Activated T-helper 1 cell treated with anti-CD3 and anti-CD28 coated beads, Interleukin-12 subunit alpha, Interleukin-12 subunit beta, Interleukin-2, Interleukin-4 antibody, amounts not matched to agents 30 ng/mL and 10 ng/mL and 1 ng/mL, durations not matched to agents 14 hours and 24 hours and 36 hours (primary cell): ENCODE results near the gene TCF7L1. TPM values are rescaled to one million over a fixed set of nuclear protein-coding genes. Genes with fewer than 3 reads are reported as not detected.

Experiments
- DNase-seq: peaks from one replicate; pipeline ENCODE4 v3.0.0; 2021; ENCODE audit warnings: low spot score
- H3K27ac Mint-ChIP-seq: one replicate; pipeline ENCODE4 v1.8.0; 2021; ENCODE audit warnings: mild to moderate bottlenecking, mixed read lengths
- H3K27me3 Mint-ChIP-seq: one replicate; pipeline ENCODE4 v1.8.0; 2022; ENCODE audit warnings: mild to moderate bottlenecking, moderate library complexity, mixed read lengths; ENCODE audit not compliant: insufficient read depth
- H3K36me3 Mint-ChIP-seq: one replicate; pipeline ENCODE4 v1.8.0; 2021; ENCODE audit warnings: low read depth, mixed read lengths
- H3K4me1 Mint-ChIP-seq: one replicate; pipeline ENCODE4 v1.8.0; 2021; ENCODE audit warnings: low read depth, mixed read lengths
- H3K4me3 Mint-ChIP-seq: one replicate; pipeline ENCODE4 v1.8.0; 2021; ENCODE audit warnings: mild to moderate bottlenecking, moderate library complexity, mixed read lengths
- H3K9me3 Mint-ChIP-seq: one replicate; pipeline ENCODE4 v1.8.0; 2021; ENCODE audit warnings: mixed read lengths
- intact Hi-C: fragments of 100-400 bp; cut with micrococcal nuclease; formaldehyde crosslinking; loops from one replicate; pipeline ENCODE4 v1.15.1; 2024
- total RNA-seq: library from RNA; stranded (reverse); gene quantifications from 2 replicates; pipeline ENCODE4 v1.2.3, GENCODE V29; 2022

The TCF7L1 gene
- total RNA-seq, 1 donor from 2014 or later = not detected

DNA sequence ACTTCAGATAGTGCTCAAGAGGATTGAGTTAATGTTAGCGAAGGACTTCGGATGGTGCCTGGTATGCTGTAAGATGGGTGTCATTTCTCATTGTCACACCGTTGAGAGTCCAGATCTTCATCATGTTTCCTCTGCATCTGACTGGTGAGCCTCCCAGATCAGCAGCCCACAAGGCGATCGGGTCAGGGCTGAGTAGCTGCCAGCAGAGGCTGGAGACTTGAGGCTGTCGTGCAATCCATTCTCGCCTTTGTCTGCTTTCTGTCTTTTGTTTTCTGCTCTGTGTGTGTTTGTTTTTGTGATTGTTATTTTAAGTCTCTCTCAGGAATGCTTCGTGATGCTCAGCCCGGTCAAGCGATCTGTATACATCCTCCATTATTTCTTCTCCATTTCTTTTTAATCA lies 98.8 kb downstream of the TCF7L1 start:
- Mint-ChIP-seq H3K27ac (no peak overlapping the region), H3K4me1 (no peaks in the 10 kb centered on the region), H3K36me3 (no peaks in the 10 kb centered on the region), H3K27me3 (peaks cover 13% of the 10 kb centered on the region), H3K9me3 (no peaks in the 10 kb centered on the region), H3K4me3 (no peak overlapping the region)
- no peak for DNase-seq
- intact Hi-C loops = no loop called here

DNA sequence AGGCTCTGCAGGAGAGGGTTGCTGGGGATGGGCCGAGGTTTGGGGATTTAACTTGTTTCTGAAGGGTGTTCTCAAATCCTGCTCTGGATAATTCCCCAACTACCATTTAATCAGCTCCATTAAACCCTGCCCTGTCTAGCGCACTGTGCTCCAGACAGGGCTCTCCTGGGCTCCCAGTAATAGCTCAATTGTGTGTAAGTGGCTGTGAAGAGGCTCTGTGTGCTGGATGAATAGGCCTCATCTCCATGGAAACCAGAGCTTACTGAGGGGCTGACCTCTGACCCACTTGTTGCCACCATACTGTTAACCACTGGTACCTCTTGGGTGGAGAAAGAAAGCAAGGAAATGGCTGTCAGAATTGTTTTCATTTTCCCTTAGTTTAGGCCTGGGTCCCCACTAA lies 101.7 kb downstream of the TCF7L1 start:
- DNase-seq = no peak
- no peak overlapping the region for H3K27ac Mint-ChIP-seq
- H3K36me3 Mint-ChIP-seq = no peaks in the 10 kb centered on the region
- peaks cover 14% of the 10 kb centered on the region for H3K27me3 Mint-ChIP-seq
- no peaks in the 10 kb centered on the region for H3K4me1 Mint-ChIP-seq
- no peaks in the 10 kb centered on the region for H3K9me3 Mint-ChIP-seq
- intact Hi-C loops = no loop called here
- no peak overlapping the region for H3K4me3 Mint-ChIP-seq

DNA sequence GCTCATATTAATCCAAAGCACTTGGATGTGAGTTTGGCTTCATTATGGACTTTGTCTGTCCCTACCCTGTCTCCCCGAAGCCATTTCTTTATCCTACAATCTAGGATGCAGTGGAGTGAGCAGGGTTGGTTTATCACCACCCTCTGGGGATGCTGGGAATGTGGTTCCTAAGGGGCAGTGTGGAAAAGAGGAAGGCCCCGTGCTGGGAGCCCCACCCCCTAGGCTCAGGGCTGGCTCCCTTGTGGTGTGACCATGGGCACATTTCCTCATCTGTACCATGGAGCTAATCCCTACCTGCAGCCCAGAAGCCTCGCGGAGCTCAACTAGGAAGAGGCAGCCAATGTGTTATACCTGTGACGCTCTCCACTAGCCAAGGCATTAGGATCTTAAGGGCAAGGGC lies 102.1 kb downstream of the TCF7L1 start:
- no peak overlapping the region for H3K4me3 Mint-ChIP-seq
- no peak for DNase-seq
- peaks cover 16% of the 10 kb centered on the region for H3K27me3 Mint-ChIP-seq
- intact Hi-C loops = no loop called here
- H3K9me3 Mint-ChIP-seq = no peaks in the 10 kb centered on the region
- H3K27ac Mint-ChIP-seq = no peak overlapping the region
- no peaks in the 10 kb centered on the region for H3K36me3 Mint-ChIP-seq
- H3K4me1 Mint-ChIP-seq = no peaks in the 10 kb centered on the region

DNA sequence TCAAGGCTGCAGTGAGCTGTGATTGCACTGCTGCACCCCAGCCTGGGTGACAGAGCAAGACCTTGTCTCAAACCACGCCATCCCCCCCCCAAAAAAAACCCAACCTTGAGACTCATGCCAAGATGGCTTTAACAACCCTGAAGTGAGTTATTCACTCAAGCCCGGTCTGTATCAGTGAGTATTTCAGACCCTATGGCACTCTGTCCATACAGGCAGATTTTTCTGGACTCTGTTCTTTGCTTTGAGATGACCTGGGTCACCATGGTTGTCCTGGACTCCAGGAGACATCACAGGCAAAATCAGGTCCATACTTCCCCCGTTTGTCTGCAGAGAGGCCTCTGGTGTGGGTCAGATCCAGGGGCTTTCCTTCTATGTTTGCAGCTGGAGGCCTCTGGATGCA lies 102.9 kb downstream of the TCF7L1 start:
- Mint-ChIP-seq H3K4me3 (no peak overlapping the region), H3K9me3 (no peaks in the 10 kb centered on the region), H3K4me1 (no peaks in the 10 kb centered on the region), H3K27ac (no peak overlapping the region), H3K27me3 (peaks cover 16% of the 10 kb centered on the region), H3K36me3 (no peaks in the 10 kb centered on the region)
- DNase-seq = no peak
- intact Hi-C loops = no loop called here

DNA sequence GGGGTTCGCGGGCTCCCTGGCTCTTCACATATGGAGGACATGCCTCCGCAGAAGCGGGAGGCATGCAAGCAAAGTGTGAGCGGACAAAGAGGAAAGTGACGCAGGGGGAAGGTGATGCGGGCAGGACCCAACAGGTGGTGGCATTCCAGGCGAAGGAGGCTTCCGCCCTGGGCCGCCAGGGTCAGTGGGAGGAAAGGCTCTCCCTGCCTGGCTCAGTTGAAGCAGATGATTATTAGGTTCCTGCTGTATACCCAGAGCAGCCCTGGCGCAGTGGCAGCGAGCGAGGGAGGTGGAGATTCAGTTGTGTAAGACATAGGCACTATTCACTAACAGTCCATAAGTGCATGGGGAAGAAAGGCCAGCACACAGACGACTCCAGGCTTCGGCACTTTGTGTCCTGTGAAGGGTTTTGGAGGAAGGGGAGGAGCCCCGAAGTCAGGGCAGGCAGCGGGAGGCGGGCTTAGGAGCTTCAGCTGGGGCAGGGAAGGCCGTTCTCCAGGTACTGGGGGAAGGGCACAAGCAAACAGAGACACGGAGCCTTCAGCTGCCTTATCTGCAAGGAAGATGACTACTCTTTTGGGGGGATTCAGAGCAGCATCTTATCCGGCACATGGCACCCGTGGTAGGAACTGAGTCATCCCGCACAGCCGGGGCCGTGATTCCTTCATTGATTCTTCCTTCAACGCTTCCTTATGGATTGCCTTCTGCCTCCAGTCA lies 104.8 kb downstream of the TCF7L1 start:
- H3K4me1 Mint-ChIP-seq = no peaks in the 10 kb centered on the region
- peaks cover 10% of the 10 kb centered on the region for H3K27me3 Mint-ChIP-seq
- no peaks in the 10 kb centered on the region for H3K36me3 Mint-ChIP-seq
- H3K9me3 Mint-ChIP-seq = no peaks in the 10 kb centered on the region
- H3K4me3 Mint-ChIP-seq = no peak overlapping the region
- no peak for DNase-seq
- no peak overlapping the region for H3K27ac Mint-ChIP-seq
- intact Hi-C loops = no loop called here

DNA sequence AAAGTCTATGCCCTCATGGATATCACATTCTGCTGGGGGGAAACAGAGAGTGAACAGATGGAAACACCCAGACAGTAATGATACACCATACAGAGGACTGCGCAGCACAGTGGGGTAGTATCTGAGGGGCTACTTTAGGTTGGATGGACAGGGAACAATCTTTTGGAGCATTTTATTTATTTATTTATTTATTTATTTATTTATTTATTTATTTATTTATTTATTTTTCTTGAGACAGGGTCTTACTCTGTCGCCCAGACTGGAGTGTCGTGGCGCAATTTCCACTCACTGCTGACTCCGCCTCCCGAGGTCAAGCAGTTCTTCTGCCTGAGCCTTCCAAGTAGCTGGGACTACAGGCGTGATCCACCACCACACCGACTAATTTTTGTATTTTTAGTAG lies 105.4 kb downstream of the TCF7L1 start:
- no peak overlapping the region for H3K4me3 Mint-ChIP-seq
- DNase-seq = no peak
- no peaks in the 10 kb centered on the region for H3K36me3 Mint-ChIP-seq
- intact Hi-C loops = no loop called here
- no peaks in the 10 kb centered on the region for H3K4me1 Mint-ChIP-seq
- H3K27me3 Mint-ChIP-seq = peaks cover 10% of the 10 kb centered on the region
- H3K9me3 Mint-ChIP-seq = no peaks in the 10 kb centered on the region
- no peak overlapping the region for H3K27ac Mint-ChIP-seq

DNA sequence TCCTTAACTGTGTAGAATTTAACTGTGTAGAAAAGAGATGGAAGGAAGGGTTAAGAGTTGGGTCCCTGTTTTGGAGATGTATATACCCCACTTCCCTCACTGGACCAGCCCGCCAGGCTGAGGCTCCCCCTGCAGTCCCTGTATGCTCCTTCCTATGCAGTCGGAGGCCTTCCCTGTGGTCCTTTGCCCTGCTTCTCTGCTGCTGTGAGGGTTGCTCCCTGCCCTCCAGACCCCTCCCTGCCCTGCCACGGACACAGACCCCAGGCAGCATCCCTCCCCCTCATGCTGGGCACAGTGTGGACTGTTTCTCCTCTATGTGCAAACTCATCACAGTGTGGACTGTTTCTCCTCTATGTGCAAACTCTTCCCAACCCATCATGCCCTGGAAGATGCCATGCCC lies 105.9 kb downstream of the TCF7L1 start:
- H3K36me3 Mint-ChIP-seq = no peaks in the 10 kb centered on the region
- no peak for DNase-seq
- H3K4me3 Mint-ChIP-seq = no peak overlapping the region
- intact Hi-C loops = no loop called here
- no peak overlapping the region for H3K27ac Mint-ChIP-seq
- H3K4me1 Mint-ChIP-seq = no peaks in the 10 kb centered on the region
- no peaks in the 10 kb centered on the region for H3K9me3 Mint-ChIP-seq
- H3K27me3 Mint-ChIP-seq = peaks cover 12% of the 10 kb centered on the region

DNA sequence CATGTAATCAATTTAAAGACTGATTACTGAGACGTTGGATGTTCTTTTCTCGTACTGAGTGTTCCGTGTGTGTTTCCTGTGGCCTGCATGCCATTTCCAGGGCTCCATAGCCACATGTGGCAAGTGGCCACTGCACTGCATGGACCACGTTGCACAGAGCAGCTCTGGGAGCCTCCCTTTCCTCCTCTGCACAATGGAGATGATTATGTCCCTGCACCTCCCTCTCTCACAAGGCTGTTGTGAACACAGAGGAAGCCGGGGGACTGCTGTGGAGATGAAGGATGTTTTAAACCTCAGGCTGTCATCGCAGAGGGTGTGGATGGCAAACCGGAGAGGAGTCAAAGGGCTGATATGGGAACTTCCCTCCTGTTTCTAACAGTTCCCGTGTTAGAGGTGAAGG lies 106.9 kb downstream of the TCF7L1 start:
- Mint-ChIP-seq H3K27ac (no peak overlapping the region), H3K27me3 (peaks cover 14% of the 10 kb centered on the region), H3K36me3 (no peaks in the 10 kb centered on the region), H3K4me3 (no peak overlapping the region), H3K4me1 (no peaks in the 10 kb centered on the region), H3K9me3 (no peaks in the 10 kb centered on the region)
- intact Hi-C loops = no loop called here
- no peak for DNase-seq

DNA sequence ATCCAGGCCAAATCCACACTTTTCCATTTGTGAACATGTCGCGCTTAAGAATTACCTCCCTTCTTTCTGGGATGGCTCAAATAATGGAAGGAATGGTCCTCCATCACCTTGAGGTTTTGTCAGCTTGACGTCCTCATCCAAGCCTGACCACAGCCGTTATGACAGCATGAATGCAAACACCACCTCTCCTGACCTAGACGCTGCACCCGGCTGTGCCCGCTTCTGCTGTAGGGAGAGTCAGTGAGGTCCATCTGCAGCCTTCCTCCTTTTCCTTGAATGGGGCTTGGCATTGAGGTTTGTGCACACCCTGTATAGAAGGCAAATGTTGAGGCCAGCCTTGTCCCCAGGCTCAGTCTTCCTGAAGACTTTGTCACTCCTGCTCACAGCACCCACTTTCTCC lies 109.1 kb downstream of the TCF7L1 start:
- peaks cover 13% of the 10 kb centered on the region for H3K27me3 Mint-ChIP-seq
- no peaks in the 10 kb centered on the region for H3K36me3 Mint-ChIP-seq
- H3K27ac Mint-ChIP-seq = no peak overlapping the region
- H3K4me1 Mint-ChIP-seq = no peaks in the 10 kb centered on the region
- H3K9me3 Mint-ChIP-seq = no peaks in the 10 kb centered on the region
- no peak overlapping the region for H3K4me3 Mint-ChIP-seq
- no peak for DNase-seq
- intact Hi-C loops = no loop called here

DNA sequence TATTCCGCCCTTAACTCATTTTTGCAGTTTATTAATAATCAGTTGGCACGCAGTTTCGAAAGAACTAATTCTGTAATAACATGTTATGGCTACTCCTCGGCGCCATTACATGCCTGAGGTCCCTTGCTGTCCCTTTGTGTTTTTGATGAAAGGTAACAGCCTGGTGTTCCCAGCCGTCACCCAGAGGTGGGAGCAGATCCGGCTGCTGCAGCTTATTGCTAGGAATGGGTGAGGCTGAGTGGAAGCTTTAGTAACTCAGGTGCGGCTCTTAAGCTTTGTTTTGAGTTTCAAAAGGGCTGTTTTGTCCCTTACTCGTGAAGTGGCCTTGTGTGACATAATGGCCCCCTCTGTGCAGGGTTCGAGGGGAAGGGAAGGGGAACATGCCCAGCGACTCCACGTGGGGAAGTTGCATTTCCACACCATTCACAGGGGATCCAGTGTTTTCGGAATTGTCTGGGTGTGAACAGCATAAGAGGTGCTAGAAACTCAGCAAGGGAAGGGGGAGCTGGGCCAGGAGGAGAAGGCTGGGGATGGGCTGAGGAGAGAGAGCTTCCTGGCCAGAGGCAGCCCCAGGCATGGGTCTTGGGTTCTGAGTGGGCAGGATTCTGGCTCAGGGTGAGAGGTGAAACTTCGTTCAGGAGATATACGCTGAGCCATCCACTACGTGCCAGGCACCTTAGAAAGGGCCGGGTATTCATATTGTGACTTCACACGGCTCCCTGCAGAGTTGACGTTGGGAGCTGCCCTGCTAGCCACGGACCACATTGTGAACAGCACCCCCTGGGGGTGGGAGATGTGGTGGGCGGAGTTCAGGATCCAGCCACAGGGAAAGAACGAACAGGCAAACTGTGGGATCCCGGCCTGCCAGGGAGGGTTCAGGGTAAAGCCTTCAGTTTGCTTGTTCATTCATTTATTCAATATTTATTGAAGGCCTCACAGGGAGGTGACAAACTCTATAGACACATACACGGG lies 110.2 kb downstream of the TCF7L1 start:
- H3K36me3 Mint-ChIP-seq = no peaks in the 10 kb centered on the region
- H3K27ac Mint-ChIP-seq = no peak overlapping the region
- intact Hi-C loops = no loop called here
- no peaks in the 10 kb centered on the region for H3K4me1 Mint-ChIP-seq
- H3K9me3 Mint-ChIP-seq = no peaks in the 10 kb centered on the region
- no peak for DNase-seq
- peaks cover 12% of the 10 kb centered on the region for H3K27me3 Mint-ChIP-seq
- H3K4me3 Mint-ChIP-seq = no peak overlapping the region

DNA sequence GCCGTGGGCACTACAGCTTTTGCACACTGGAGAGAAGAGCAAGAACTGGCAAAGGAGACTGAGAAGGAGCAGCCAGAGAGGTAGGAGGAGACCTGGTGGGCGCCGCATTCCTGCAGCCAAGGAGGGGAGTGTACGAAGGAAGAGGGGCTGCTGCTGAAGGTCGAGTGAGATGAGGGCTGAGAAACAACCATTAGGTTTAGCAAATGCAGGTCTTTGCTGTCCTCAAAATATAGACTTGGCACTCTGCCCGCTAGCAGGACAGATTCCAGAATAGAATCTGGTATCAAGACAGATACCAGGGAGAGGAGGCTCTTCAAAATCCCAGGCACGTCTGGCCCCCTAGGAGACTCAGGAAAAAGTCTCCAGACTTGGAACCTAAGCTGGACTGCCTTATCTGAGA lies 111.6 kb downstream of the TCF7L1 start:
- intact Hi-C loops = no loop called here
- no peaks in the 10 kb centered on the region for H3K9me3 Mint-ChIP-seq
- no peaks in the 10 kb centered on the region for H3K36me3 Mint-ChIP-seq
- no peak overlapping the region for H3K27ac Mint-ChIP-seq
- H3K4me1 Mint-ChIP-seq = no peaks in the 10 kb centered on the region
- no peak for DNase-seq
- no peak overlapping the region for H3K4me3 Mint-ChIP-seq
- H3K27me3 Mint-ChIP-seq = peaks cover 12% of the 10 kb centered on the region

DNA sequence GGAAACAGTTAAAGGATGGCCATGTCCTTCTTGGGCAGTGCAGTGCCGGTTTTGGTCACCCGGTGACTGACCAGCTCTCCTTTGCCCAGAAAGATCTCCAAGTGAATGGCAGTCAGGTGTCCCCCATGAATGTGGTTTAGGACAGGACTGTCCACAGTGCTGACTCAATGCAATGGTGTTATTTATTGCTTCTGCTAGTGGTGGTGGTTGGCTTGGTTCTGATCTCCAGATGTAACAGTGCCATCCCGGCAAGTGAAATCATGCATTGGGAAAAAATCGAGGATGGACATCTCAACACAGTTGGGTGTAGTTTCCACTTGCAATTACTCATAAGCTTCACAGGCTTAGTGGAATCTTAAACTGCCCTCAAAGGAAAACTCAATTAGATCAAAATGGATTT lies 112.7 kb downstream of the TCF7L1 start:
- no peaks in the 10 kb centered on the region for H3K36me3 Mint-ChIP-seq
- H3K27me3 Mint-ChIP-seq = peaks cover 9% of the 10 kb centered on the region
- no peaks in the 10 kb centered on the region for H3K9me3 Mint-ChIP-seq
- intact Hi-C loops = no loop called here
- no peaks in the 10 kb centered on the region for H3K4me1 Mint-ChIP-seq
- DNase-seq = no peak
- no peak overlapping the region for H3K4me3 Mint-ChIP-seq
- no peak overlapping the region for H3K27ac Mint-ChIP-seq

DNA sequence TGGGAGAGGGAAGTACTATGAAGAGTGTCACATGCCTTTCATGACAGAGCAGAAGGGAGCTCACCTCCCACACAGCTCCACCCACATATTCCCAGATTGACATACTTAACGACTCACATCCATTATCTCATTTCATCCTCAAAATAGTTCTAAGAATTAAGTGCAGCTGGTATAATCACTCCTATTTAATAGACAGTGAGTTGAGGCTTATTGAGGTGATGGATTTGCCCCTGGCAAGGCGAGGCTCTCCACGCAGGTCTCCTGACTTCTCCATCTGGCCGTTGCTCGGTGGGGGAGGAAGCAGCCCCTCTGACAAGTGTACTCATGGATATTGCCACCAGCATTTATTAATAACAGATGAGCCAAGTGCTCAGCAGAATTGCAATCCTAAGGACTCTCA lies 113.2 kb downstream of the TCF7L1 start:
- Mint-ChIP-seq H3K27me3 (peaks cover 9% of the 10 kb centered on the region), H3K4me1 (no peaks in the 10 kb centered on the region), H3K9me3 (no peaks in the 10 kb centered on the region), H3K36me3 (no peaks in the 10 kb centered on the region), H3K27ac (no peak overlapping the region), H3K4me3 (no peak overlapping the region)
- no peak for DNase-seq
- intact Hi-C loops = no loop called here
